ENCODE measurements around the gene QKI.

QKI gene

DNA sequence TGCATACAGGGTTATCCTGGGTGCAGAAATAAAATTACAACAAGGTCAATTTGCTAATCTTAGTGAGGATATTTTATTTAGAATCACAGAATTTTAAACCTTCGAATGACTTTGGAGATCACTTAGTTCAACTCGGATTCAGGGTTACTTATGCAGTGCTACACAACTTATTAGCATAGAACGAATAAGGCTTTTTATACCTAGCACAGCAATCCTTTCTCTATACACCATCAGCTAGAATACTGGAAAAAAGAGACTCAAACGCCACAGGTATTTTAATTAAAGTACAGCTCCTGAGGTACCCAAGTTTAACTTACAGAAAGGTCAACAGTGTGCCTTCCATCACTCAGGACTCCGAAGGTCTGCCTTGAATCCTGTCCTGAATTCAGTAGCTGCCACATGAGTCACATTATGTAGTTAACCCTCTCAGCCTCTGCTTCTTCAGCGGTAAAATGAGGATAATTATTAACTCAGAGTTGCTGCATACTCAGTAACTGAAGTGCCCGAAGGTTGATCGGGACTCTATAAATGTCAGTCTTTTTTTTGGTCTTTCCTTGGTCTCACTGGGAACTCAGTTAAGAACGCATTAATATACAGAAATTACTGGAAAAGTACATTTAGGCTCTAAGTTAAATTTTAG lies 6.0 kb upstream of the QKI start:
- Histone ChIP-seq H3K4me1 (ENCODE audit: control insufficient read depth, insufficient read depth, low read length) (peaks cover 5% of the 10 kb centered on the region), H3K27me3 (ENCODE audit: control insufficient read depth, insufficient read depth, low read length) (peaks cover 2% of the 10 kb centered on the region), H3K36me3 (ENCODE audit: control insufficient read depth, insufficient read depth, low read length) (no peaks in the 10 kb centered on the region), H3K4me3 (ENCODE audit: low read length) (no peak overlapping the region), H3K27ac (ENCODE audit: low read depth, low read length) (no peak overlapping the region), H3K9ac (ENCODE audit: low read length) (no peak overlapping the region)

DNA sequence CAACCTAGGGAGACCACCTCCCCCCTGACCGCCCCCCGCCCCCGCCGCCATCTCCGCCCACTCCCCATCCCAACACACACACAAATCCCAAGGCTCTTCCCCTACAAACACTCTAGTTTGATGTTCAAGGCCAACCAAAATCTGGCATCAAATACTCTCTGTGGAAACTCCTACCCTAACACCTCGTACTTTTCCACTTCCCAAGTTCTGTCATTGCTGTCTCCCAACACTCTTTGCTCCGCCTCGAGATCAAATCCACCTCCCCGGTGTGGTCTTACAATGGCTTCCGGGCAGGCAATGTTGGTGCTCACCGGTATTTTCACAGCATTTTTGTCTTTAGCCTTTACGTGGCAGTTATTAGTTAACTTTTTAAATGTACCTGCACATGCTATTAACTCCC lies 4.8 kb upstream of the QKI start:
- Histone ChIP-seq H3K27ac (ENCODE audit: low read depth, low read length) (no peak overlapping the region), H3K4me1 (ENCODE audit: control insufficient read depth, insufficient read depth, low read length) (peaks cover 5% of the 10 kb centered on the region), H3K4me3 (ENCODE audit: low read length) (no peak overlapping the region), H3K27me3 (ENCODE audit: control insufficient read depth, insufficient read depth, low read length) (peaks cover 2% of the 10 kb centered on the region), H3K36me3 (ENCODE audit: control insufficient read depth, insufficient read depth, low read length) (no peaks in the 10 kb centered on the region), H3K9ac (ENCODE audit: low read length) (no peak overlapping the region)

DNA sequence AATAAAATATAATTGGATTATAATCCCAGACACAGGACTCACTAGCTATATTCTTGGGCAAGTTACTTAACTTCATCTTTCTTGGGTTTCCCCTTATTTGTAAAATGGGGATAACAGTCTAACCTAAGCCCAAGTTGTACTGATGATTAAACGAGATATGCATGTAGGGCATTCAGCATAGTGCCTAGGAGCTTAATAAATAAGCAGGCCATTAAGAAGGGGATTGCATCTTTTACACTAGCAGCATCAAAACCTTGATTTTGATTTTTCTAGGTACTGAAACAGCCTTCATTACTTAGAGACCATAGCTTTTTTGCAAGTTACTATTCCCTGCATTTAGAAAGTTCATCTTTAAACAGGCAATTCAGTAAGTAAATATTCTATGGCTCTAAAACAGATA lies 2.2 kb upstream of the QKI start:
- H3K27me3 ChIP-seq (ENCODE audit: control insufficient read depth, insufficient read depth, low read length), result peaks cover 2% of the 10 kb centered on the region
- peak overlapping the region; percentile 99 for H3K27ac ChIP-seq (ENCODE audit: low read depth, low read length)
- no peaks in the 10 kb centered on the region for H3K36me3 ChIP-seq (ENCODE audit: control insufficient read depth, insufficient read depth, low read length)
- no peak overlapping the region for H3K9ac ChIP-seq (ENCODE audit: low read length)
- peaks cover 2% of the 10 kb centered on the region for H3K4me1 ChIP-seq (ENCODE audit: control insufficient read depth, insufficient read depth, low read length)
- H3K4me3 ChIP-seq (ENCODE audit: low read length), result peak overlapping the region; percentile 77

DNA sequence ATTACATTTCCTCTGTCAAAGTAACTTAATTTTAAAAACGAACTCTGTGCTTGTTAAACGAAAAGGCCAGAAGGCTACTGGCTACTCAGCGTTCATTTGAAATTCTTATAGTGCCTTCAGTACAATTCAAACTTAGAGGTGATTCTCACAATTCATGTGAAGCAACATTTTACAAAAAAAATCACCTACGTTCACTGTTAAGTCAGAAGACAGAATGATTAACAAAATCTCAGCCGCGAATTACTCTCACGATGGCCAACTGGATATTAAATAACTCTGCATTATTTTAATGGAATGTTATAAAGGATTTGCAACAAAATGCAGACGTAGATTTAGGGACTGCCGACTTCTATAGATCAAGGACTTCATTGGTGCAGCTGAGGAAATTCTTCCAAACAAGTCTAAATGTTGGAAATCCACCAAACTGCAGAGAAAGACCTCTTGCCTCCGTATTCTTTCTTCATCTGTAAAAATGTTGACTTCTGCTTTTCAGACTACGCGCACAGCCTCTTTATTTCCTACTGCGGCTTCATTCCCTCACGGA lies 1.6 kb upstream of the QKI start:
- Histone ChIP-seq H3K27me3 (ENCODE audit: control insufficient read depth, insufficient read depth, low read length) (peaks cover 2% of the 10 kb centered on the region), H3K9ac (ENCODE audit: low read length) (peak overlapping the region; percentile 71), H3K4me1 (ENCODE audit: control insufficient read depth, insufficient read depth, low read length) (peaks cover 2% of the 10 kb centered on the region), H3K36me3 (ENCODE audit: control insufficient read depth, insufficient read depth, low read length) (no peaks in the 10 kb centered on the region), H3K4me3 (ENCODE audit: low read length) (peak overlapping the region; percentile 77), H3K27ac (ENCODE audit: low read depth, low read length) (peak overlapping the region; percentile 99)

DNA sequence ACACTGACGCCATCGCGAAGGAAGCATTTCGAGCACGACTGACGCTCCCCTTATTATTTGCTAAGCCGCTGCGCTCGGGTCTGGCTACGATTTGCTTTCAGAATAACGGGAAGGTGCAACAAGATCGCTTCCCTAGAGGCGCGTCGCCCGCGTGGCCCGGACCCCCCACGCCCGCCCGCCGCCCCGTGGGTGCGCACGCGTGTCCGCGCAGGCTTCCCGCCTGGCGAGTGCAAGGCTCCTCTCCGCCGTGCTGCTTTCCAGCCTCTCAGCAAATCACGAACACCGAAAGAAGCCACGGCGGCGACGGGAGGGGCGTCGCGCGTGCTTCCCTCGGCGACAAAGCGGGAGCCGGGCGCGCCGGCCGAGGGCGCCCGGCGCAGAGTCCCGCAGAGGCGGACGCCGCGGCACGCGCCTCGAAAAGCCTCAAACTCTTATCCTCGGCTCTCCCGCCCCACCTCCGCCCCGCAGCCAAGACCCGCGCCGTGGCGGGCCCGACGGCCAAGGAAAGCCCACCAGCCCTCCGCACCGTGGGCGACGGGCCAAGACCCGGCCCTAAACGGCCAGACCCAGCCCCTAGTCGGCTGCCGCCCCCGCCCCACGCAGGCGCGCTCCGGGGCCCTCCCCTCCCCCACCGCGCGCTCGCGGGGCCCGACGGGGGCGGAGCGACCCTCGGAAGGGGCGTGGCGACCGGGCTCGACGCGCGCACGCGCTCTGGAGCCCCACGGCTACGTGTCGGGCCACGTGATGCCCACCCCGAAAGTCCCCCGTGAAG lies 987 bp upstream of the QKI start:
- Histone ChIP-seq H3K36me3 (ENCODE audit: control insufficient read depth, insufficient read depth, low read length) (no peaks in the 10 kb centered on the region), H3K4me1 (ENCODE audit: control insufficient read depth, insufficient read depth, low read length) (peaks cover 5% of the 10 kb centered on the region), H3K27me3 (ENCODE audit: control insufficient read depth, insufficient read depth, low read length) (peaks cover 2% of the 10 kb centered on the region), H3K4me3 (ENCODE audit: low read length) (peak overlapping the region; percentile 77), H3K9ac (ENCODE audit: low read length) (peak overlapping the region; percentile 71), H3K27ac (ENCODE audit: low read depth, low read length) (peak overlapping the region; percentile 99)

DNA sequence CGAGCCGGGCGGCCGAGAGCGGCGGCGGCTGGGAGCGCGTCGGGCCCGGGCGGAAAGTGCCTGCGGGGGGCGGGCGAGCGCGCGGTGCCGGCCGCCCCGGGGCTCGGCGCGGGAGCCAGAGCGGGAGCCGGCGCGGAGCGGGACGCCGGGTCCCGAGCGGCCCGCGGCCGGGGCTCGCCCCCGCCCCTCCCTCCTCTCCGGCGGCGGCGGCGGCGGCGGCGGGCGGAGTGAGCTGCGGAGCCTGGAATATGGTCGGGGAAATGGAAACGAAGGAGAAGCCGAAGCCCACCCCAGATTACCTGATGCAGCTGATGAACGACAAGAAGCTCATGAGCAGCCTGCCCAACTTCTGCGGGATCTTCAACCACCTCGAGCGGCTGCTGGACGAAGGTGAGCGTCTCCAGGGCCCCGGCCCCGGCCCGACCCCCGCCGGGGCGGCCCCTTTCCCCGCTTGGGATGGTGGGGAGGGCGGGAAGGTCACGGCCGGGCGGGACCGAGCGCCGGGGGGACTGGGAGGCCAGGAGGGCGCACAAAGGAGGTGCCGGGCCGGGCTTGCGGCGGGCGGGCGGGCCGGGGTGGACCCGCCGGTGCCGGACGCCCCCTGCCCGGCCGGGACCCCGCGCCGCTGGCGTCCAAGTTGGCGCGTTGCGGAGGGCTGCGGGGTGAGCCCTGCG lies 565 bp downstream of the QKI start:
- Histone ChIP-seq H3K9ac (ENCODE audit: low read length) (peak overlapping the region; percentile 39), H3K27me3 (ENCODE audit: control insufficient read depth, insufficient read depth, low read length) (peaks cover 2% of the 10 kb centered on the region), H3K4me3 (ENCODE audit: low read length) (peak overlapping the region; percentile 62), H3K4me1 (ENCODE audit: control insufficient read depth, insufficient read depth, low read length) (peaks cover 6% of the 10 kb centered on the region), H3K36me3 (ENCODE audit: control insufficient read depth, insufficient read depth, low read length) (no peaks in the 10 kb centered on the region), H3K27ac (ENCODE audit: low read depth, low read length) (peak overlapping the region; percentile 94)

DNA sequence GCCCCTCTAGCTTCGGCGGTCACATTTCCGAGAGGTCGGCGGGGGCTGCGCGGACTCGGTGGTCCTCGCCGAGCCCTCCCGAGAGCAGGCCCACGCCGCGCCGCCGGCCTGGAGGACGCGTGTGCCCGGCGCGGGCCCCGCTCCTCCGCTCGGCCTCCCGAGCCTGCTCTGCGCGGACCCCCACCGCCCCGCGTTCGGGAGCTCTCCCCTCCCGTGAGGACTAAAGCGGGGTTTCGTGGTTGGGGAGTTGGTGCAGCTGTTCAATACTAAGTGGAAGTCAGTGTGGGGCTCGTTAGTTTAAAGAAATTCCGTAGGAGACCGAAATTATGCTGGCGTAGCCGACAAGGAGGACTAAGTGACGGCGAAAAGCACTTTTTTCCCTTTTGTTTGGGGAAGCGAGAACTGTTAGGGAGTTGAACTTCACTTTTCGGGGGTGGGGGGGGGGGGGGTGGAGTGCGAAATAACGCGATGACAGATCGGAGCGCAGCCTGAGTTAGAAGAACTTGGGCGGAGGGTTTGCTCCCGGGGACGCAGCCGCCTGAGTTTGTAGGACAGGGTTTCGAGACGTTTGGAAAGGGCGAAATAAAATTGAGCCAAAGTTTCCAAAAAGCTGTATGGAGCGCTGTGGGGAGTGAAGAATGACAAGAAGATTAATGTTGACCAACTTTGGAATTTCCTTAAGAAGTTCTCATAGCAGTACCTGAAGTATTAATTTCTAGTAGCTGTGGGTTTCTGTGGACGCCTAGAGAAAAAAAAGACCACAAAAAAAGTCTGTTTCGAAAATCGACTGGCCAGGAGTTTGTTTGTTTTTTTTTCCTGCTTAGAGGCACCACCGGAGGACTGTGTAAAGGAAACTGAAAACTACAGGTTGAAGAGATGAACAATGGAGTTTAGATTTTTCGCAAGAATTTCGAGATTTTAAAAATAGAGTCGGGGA lies 1.4 kb downstream of the QKI start:
- peaks cover 13% of the 10 kb centered on the region for H3K4me1 ChIP-seq (ENCODE audit: control insufficient read depth, insufficient read depth, low read length)
- peak overlapping the region; percentile 39 for H3K9ac ChIP-seq (ENCODE audit: low read length)
- peak overlapping the region; percentile 62 for H3K4me3 ChIP-seq (ENCODE audit: low read length)
- H3K36me3 ChIP-seq (ENCODE audit: control insufficient read depth, insufficient read depth, low read length), result no peaks in the 10 kb centered on the region
- peaks cover 2% of the 10 kb centered on the region for H3K27me3 ChIP-seq (ENCODE audit: control insufficient read depth, insufficient read depth, low read length)
- H3K27ac ChIP-seq (ENCODE audit: low read depth, low read length), result peak overlapping the region; percentile 94

DNA sequence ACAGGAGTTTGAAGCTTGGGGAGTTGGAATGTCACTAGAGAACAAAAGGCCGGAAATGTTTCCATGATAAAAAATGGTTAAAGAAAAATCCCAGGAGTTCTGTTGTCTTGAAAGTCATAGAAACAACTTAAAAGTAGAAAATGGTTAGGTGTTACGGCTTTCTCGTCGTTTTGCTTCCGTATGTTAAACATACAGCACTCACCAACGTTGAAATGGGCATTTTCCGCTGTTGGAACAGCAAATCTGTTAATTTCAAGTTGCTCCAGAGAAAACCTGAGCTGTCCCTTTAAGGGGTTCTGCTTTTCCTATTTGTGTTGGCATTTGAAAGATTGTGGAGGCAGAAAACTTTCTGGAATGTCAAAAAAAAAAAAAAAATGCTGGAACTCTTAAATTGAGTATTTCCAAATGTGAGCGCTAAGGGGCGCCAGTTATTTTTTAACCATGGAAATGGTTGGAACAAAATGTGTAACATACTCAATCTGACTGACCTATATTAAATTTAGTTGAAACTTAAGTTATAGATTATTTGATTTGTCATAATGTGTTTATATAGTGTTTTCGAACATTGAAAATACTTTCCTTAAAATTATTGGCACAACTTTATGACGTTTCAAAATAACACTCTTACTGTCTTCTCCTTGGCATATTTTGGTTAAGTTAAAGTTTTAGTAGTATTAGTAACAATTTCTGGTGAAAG lies 2.2 kb downstream of the QKI start:
- H3K36me3 ChIP-seq (ENCODE audit: control insufficient read depth, insufficient read depth, low read length), result no peaks in the 10 kb centered on the region
- peaks cover 2% of the 10 kb centered on the region for H3K27me3 ChIP-seq (ENCODE audit: control insufficient read depth, insufficient read depth, low read length)
- H3K4me1 ChIP-seq (ENCODE audit: control insufficient read depth, insufficient read depth, low read length), result peaks cover 13% of the 10 kb centered on the region
- H3K27ac ChIP-seq (ENCODE audit: low read depth, low read length), result peak overlapping the region; percentile 94
- no peak overlapping the region for H3K9ac ChIP-seq (ENCODE audit: low read length)
- H3K4me3 ChIP-seq (ENCODE audit: low read length), result peak overlapping the region; percentile 62

DNA sequence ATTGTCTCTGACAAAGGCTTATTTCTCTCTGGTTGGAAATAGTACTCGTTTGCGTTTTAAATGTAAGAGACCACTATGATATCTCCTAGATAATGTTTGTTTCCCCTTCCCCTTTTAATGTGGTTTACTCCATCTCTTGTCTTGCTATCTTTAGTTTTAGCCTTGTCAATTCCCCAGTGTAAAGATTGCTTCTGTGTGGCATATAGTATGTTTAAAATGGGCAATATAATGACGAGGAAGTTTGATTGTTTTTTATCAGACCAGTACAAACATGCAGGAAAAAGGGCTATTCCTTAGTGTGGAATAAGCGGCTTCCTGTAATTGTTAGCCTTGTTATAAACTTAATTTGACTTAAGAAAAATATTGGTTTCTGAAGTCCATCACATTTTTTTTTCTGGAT lies 3.1 kb downstream of the QKI start:
- Histone ChIP-seq H3K9ac (ENCODE audit: low read length) (no peak overlapping the region), H3K27me3 (ENCODE audit: control insufficient read depth, insufficient read depth, low read length) (no peaks in the 10 kb centered on the region), H3K4me3 (ENCODE audit: low read length) (no peak overlapping the region), H3K36me3 (ENCODE audit: control insufficient read depth, insufficient read depth, low read length) (no peaks in the 10 kb centered on the region), H3K4me1 (ENCODE audit: control insufficient read depth, insufficient read depth, low read length) (peaks cover 13% of the 10 kb centered on the region), H3K27ac (ENCODE audit: low read depth, low read length) (peak overlapping the region; percentile 0)

DNA sequence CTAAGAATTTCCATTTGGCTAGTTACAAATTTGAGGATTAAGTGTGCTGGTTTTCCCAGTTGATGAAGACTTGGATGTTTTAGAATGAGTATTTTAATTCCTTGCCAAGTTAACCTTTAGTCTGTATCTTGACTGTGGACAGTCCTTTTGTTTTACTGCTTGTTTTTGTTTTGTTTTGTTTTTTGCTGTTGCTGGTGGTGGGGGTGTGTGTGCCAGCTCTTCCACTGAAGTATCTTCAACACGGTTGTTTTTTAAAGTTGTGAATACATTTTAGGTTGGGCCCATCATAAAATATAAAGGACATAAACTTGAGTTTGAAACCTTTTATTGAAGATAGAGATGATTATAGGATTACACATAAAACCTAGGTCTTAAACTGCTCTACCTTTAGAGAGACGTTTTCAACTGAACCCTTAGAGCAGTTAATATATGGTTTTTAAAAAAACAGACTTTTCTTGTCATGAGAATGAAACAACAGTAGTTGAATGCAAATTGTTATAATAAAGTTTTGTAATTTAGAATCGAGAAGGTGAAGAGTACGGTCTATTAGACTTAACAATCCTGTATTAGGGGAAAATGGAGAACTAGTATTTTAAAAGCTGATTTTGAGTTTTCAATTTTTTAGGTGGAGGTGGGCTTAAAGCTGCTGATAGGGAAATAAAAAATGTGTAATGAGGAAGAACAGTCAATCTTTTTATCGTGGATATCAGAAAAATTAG lies 4.0 kb downstream of the QKI start:
- Histone ChIP-seq H3K27me3 (ENCODE audit: control insufficient read depth, insufficient read depth, low read length) (no peaks in the 10 kb centered on the region), H3K4me3 (ENCODE audit: low read length) (no peak overlapping the region), H3K4me1 (ENCODE audit: control insufficient read depth, insufficient read depth, low read length) (peaks cover 13% of the 10 kb centered on the region), H3K36me3 (ENCODE audit: control insufficient read depth, insufficient read depth, low read length) (no peaks in the 10 kb centered on the region), H3K27ac (ENCODE audit: low read depth, low read length) (peak overlapping the region; percentile 28), H3K9ac (ENCODE audit: low read length) (no peak overlapping the region)

Measured in rectal smooth muscle tissue (tissue), 1 donor.